Testis (tissue), 3 donors: ENCODE measurements around the gene TRIM52. TPM values are rescaled to one million over a fixed set of nuclear protein-coding genes. Genes with fewer than 3 reads are reported as not detected.

ENCODE experiments used
- DNase-seq: peaks from one replicate; pipeline ENCODE4 v3.0.0-alpha.2; 2019
- H3K27ac ChIP-seq, 2 donors: fragments of 200-600 bp; sonication (generic); one replicate each; pipeline ENCODE4 v1.5.1; 2019
- H3K27me3 ChIP-seq: fragments of 200-600 bp; sonication (generic); one replicate; pipeline ENCODE4 v1.5.1; 2019
- H3K36me3 ChIP-seq: fragments of 200-600 bp; sonication (generic); one replicate; pipeline ENCODE4 v1.5.1; 2017; ENCODE audit warnings: low read depth; ENCODE audit errors: missing control alignments
- H3K4me1 ChIP-seq: fragments of 200-600 bp; sonication (generic); one replicate; pipeline ENCODE4 v1.5.1; 2019
- H3K4me3 ChIP-seq, 2 donors: fragments of 200-600 bp; sonication (generic); one replicate each; pipeline ENCODE4 v1.5.1; 2017 to 2019
- H3K9me3 ChIP-seq: fragments of 200-600 bp; sonication (generic); one replicate; pipeline ENCODE4 v1.5.1; 2017
- CTCF ChIP-seq, 3 experiments: fragments of 450-650 bp in 2 of 3; fragments of 200-600 bp in 1 of 3; sonication (generic) in 1 of 3; IDR thresholded peaks; one replicate each; pipeline ENCODE4 v1.5.1; 2016 to 2019; ENCODE audit warnings: antibody characterized with exemption in 3 of 3, mild to moderate bottlenecking in 2 of 3, moderate library complexity in 1 of 3
- POLR2A ChIP-seq: fragments of 450-650 bp; IDR thresholded peaks from one replicate; pipeline ENCODE4 v1.6.1; 2017; ENCODE audit warnings: antibody characterized with exemption, mild to moderate bottlenecking, moderate library complexity
- WGBS, 2 donors: methylation state at CpG; one replicate each; pipeline ENCODE4 v1.1.5; 2018; 5-methylcytosine and 5-hydroxymethylcytosine counted together
- intact Hi-C: fragments of 100-400 bp; cut with DNase I; formaldehyde crosslinking; loops from one replicate; pipeline ENCODE4 v1.15.1; 2023; ENCODE audit warnings: low total_unique reads
- polyA plus RNA-seq: library from polyadenylated mRNA; stranded (reverse); fragments of 350-450 nt; fragmentation: Illumina TruSeq; extraction: RNeasy Lipid Tissue Mini Kit (QIAGEN cat#74804); gene quantifications from one replicate; pipeline ENCODE4 v1.2.3, GENCODE V29; 2014; ENCODE audit warnings: low read depth, low replicate concordance; ENCODE audit not compliant: insufficient read depth
- total RNA-seq, 2 donors: library from RNA; depleted of rRNA; stranded (reverse); fragments of >200 nt; gene quantifications; one replicate each; pipeline ENCODE4 v1.2.3, GENCODE V29; 2016

The TRIM52 gene
- total and polyA plus RNA-seq, 3 donors from 2014 or later = 19.3 to 32.8 (median 28.4) TPM

- Histone ChIP-seq H3K4me3 (no peak overlapping the region), H3K27ac (no peak overlapping the region), H3K9me3 (no peaks in the 10 kb centered on the region), H3K4me1 (no peaks in the 10 kb centered on the region), H3K27me3 (no peaks in the 10 kb centered on the region), H3K36me3 (no peaks in the 10 kb centered on the region)
- TF ChIP-seq CTCF (IDR thresholded peaks at IDR 0.05) (no peak), POLR2A (no peak)
- DNase-seq = no peak
- intact Hi-C loops = no loop called here
- WGBS, 2 donors = 93 to 97% methylated on average over 13 of the region's 13 CpGs
Observed at GRCh38 chr5:181229996-181230395, 30.9 kb downstream of the TRIM52 start.

- H3K4me3 ChIP-seq = peak overlapping the region; percentile 89 to 96
- no peaks in the 10 kb centered on the region for H3K9me3 ChIP-seq
- TF ChIP-seq CTCF (IDR thresholded peaks at IDR 0.05) (no peak), POLR2A (no peak)
- H3K4me1 ChIP-seq = no peaks in the 10 kb centered on the region
- intact Hi-C loops = no loop called here
- H3K36me3 ChIP-seq = no peaks in the 10 kb centered on the region
- WGBS, 2 donors = 53 to 55% methylated on average over 21 to 22 of the region's 22 CpGs
- no peak for DNase-seq
- no peaks in the 10 kb centered on the region for H3K27me3 ChIP-seq
- peak overlapping the region in 1 of 2 donors; percentile 90 for H3K27ac ChIP-seq
Observed at GRCh38 chr5:181224390-181225229, 36.3 kb downstream of the TRIM52 start.

GRCh38 chr5:181223729-181224389 lies 37.1 kb downstream of the TRIM52 start:
- Histone ChIP-seq H3K36me3 (no peaks in the 10 kb centered on the region), H3K27me3 (no peaks in the 10 kb centered on the region), H3K9me3 (no peaks in the 10 kb centered on the region), H3K4me1 (no peaks in the 10 kb centered on the region), H3K4me3 (peak overlapping the region; percentile 89 to 96), H3K27ac (peak overlapping the region; percentile 90 to 96)
- DNase-seq = peak; percentile 66
- WGBS, 2 donors = 0 to 1% methylated on average over 25 to 28 of the region's 31 CpGs
- TF ChIP-seq POLR2A (no peak), CTCF (IDR thresholded peaks at IDR 0.05) (no peak)
- intact Hi-C loops = no loop called here

GRCh38 chr5:181223058-181223728 lies 37.8 kb downstream of the TRIM52 start, which contains the start of gene TRIM41:
Gene TRIM41, plus strand, starts transcription at chr5:181223281. Its CDS starts 719 bp downstream, at chr5:181224000.
- Histone ChIP-seq H3K4me1 (no peaks in the 10 kb centered on the region), H3K4me3 (peak within 1 kb of the TSS; percentile 89 to 96), H3K9me3 (no peaks in the 10 kb centered on the region), H3K27me3 (no peaks in the 10 kb centered on the region), H3K36me3 (no peaks in the 10 kb centered on the region), H3K27ac (peak within 1 kb of the TSS; percentile 90 to 96)
- intact Hi-C loops = no loop called here
- 0 to 1% methylated on average over 20 to 59 of the region's 59 CpGs for WGBS, 2 donors
- no peak for TF ChIP-seq CTCF (IDR thresholded peaks at IDR 0.05)
- TF ChIP-seq POLR2A = peak; percentile 7
- DNase-seq = peak; percentile 98
